ENCODE results near the gene FARP1.

The FARP1 gene

DNA sequence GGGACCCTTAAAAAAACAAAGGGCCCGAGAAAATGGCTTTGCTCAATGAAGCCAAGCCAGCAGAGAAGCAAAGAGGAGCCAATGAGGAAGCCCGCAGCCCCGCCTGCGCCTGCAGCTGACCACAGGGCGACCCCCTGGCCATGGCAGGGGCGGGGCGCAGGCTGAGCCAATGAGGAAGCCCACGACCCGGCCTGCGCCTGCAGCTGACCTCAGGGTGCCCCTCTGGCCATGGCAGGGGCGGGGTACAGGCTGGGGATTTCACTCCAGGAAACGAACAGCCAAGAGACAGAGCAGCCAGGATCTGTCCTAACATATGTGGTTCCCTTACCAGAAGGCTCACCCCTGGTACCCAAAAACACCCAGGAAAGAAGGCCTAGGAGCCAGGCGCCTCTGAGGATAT, 332.6 kb downstream of the FARP1 start:
- DNase-seq = no peak

DNA sequence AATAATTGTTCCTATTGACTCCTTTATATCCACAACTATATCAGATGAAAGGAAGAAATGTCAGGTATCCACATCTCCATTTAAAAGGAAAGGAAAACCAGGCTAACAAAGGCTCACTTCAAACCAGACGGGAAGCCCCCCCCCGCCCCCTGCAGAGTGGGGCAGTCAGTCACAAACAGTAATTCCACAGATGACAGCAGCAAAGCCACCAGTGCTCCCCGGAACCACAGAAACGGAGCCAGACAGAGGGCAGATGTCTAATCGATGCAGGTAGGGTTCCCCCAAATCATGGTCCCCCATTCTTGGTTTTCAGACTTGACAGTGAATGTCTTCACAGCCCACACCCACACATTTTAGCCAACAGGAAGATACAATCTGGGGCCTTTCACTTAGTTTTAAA, 333.2 kb downstream of the FARP1 start:
- no peak for DNase-seq

DNA sequence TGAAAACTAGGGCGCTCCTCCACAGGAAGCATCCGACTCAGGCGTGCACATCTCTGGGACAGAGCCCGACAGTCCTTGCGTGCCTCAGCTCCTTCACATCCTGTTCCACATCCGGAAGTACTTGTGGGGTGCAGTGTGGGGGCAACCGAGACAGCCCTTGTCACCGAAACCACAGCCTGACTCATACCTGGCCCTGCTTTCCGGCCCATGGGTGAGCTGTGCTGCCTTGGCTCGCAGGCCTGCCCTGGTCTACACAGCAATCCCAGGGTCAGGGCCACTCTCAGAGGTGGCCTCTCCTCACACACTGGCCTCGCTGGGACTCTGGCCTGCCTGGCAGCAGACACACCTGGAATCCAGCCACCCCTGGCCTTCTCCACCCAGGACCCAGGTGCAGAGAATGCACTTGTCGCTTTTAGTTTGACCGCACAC, 333.7 kb downstream of the FARP1 start:
- no peak for DNase-seq

GRCh38 chr13:98478189-98479129, 335.6 kb downstream of the FARP1 start:
- DNase-seq = no peak

- no peak for DNase-seq
Measured at GRCh38 chr13:98479496-98480003, 336.7 kb downstream of the FARP1 start.

- no peak for DNase-seq
Measured at GRCh38 chr13:98480915-98481877, 338.3 kb downstream of the FARP1 start.

GRCh38 chr13:98482476-98483444, 339.9 kb downstream of the FARP1 start:
- no peak for DNase-seq

DNA sequence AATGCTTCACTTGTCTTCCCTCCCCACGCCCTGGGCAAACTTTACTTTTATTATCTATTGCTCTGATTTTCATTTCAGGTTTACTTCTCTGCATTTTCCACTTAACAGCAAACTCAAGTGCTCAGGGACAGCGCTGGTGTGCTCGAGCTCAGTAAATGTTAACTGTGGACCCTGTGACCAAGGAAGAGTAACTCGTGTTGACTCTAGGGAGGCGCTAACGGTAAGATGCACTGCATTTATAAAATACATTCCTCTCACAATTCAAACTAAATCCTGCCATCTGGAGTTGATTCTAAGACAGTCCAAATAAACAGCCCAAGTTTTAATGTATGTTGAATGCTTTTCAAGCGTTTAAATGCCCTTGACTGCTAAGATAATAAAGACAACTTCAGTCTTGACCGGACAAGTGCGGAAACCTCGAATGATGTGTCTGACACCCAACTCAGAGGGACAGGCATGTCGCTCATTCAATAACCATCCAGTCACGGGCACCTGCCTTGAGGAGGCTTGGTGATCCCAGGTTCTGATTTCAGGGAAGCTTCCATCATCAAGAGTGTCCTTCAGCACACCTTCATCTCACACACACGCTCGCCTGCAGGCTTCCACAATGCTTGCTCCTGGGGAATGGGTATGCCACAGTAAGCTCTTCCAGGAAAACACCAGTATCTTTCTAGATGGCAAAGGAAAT, 340.9 kb downstream of the FARP1 start:
- DNase-seq = no peak

- peak; percentile 88 for DNase-seq
Measured at GRCh38 chr13:98484289-98485219, 341.7 kb downstream of the FARP1 start.

DNA sequence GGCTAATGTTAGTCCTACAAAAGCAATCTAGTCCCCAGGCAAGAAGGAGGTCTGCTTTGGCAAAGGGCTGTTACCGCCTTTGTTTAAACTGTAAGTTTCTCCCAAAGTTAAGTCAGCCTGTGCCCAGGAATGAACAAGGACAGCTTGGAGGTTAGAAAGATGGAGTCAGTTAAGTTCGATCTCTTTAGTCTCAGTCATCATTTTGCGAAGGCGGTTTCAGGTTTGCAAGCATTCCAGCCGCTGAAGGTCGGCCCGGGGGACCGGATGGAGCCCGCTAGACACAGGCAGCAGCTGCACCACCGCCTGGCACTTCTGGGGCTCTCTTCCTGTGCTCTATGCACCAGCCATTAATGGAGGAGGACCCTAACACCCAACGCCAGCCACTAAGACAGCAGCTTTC, 342.7 kb downstream of the FARP1 start:
- DNase-seq = no peak

GRCh38 chr13:98486412-98486811, 343.5 kb downstream of the FARP1 start:
- DNase-seq = no peak

DNA sequence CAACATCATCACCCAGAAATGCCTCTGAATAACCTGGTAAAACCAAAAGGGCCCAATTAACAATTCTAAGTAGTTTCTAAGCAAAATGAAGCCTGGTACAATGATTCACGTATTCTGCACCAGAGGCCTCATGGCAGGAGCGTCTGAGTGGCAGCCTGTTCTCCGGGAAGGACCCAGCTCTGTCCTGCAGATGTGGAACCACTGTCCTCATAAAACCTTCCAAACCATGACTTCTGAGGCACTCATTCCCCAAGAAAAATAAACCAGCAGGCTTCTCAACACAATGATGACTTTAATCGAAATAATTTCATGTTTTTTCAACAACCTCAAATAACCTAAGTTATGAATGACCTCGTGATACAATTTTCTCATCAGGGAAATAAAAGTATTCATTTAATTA, 344.1 kb downstream of the FARP1 start:
- DNase-seq = no peak

- no peak for DNase-seq
Measured at GRCh38 chr13:98487522-98487921, 344.6 kb downstream of the FARP1 start.

- no peak for DNase-seq
Measured at GRCh38 chr13:98488736-98489135, 345.8 kb downstream of the FARP1 start.

DNA sequence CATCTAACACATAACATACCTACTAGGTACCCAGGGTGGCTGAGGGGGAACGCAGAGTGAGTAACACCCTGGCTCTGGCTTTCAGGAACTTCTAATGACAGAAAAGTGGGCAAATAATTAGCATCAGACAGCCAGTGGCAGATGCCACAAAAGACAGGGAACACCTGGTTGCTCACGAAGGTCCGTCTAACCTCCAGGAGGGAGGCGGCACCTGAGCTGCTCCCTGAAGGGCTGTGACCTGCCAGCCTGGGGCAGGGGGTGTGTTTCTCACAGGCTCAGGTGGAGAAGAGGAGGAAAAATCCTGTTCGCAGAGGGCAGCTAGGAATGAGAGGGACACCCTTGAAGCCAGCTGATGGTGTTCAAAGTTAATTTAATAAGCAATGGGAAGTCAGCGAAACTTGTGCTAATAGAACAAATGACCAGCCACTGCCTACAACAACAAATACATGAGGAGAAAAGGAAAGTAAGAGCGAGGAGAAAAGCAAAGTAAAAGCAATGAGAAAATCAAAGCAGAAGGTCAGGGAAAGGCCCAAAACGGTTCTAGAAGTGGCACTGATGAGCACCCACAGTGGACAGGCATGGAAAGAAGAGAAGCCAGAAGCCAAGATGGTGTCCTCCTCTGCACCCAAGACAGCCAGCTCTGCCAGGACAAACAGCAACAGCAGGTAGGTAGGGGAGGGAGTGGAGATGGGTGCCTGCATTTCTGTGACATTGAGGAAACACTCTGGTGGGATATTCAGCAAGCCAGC, 346.7 kb downstream of the FARP1 start:
- DNase-seq = no peak

GRCh38 chr13:98490195-98490836, 347.4 kb downstream of the FARP1 start:
- DNase-seq = no peak

- no peak for DNase-seq
Measured at GRCh38 chr13:98490866-98491265, 348.0 kb downstream of the FARP1 start.

DNA sequence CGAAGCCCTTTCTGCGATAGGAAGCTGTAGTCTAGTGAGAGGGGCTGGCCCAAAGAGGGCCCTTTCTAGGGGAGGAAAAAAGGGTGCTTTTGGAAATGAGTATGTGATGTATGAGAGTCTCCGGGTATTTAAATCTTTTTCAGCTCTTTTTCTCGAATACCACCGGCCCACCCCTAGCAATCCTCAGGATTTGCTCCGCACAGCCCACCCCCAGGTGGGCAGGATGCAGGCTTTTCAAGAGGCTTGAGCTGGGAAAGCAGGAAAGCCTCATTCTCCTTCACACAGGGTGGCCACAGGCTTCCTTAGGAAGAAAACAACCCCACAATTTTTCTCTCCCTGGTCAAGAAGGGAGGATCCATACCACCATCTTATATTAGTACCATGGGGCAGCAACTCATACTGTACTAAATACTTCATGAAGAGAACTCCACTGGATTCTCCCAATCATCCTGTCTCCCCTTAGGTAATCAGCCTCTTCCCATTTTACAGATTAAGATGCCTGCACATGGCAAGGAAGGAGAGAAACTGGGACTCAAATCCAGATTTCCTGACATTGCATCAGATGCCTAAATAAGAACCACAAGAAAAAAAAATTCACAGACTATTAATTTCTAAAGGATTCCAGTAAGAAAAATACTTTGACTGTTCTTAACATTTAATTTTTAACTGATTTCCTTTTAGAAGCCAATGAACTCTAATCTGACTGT, 349.6 kb downstream of the FARP1 start:
- no peak for DNase-seq

Data from DMS53 (cell line).